Femur (tissue), 1 donor: ENCODE data around the gene MICB.

Experiments used
- DNase-seq: peaks from one replicate; pipeline ENCODE4 v3.0.0-alpha.2; 2017

MICB gene

GRCh38 chr6:31513456-31514165, 15.7 kb downstream of the MICB start:
- DNase-seq, result no peak

- DNase-seq, result no peak
Observed at GRCh38 chr6:31521835-31522234, 23.9 kb downstream of the MICB start.

- DNase-seq, result no peak
Observed at GRCh38 chr6:31525553-31525931, 27.6 kb downstream of the MICB start.

- DNase-seq, result no peak
Observed at GRCh38 chr6:31525932-31526591, 28.1 kb downstream of the MICB start.

- DNase-seq, result no peak
Observed at GRCh38 chr6:31528307-31528777, 30.4 kb downstream of the MICB start.

GRCh38 chr6:31528821-31529328, 30.9 kb downstream of the MICB start, which contains the start of gene MCCD1:
Gene MCCD1 (plus strand): TSS chr6:31528962. CDS start chr6:31529015, 53 bp downstream.
- no peak for DNase-seq

GRCh38 chr6:31529329-31530150, 31.6 kb downstream of the MICB start:
- DNase-seq, result peak; percentile 46

- DNase-seq, result no peak
Observed at GRCh38 chr6:31530659-31531058, 32.7 kb downstream of the MICB start.

- no peak for DNase-seq
Observed at GRCh38 chr6:31531162-31531561, 33.2 kb downstream of the MICB start.

GRCh38 chr6:31531771-31532643, 34.1 kb downstream of the MICB start:
- no peak for DNase-seq

GRCh38 chr6:31532644-31533454, 34.9 kb downstream of the MICB start:
- no peak for DNase-seq

GRCh38 chr6:31533455-31533841, 35.5 kb downstream of the MICB start:
- no peak for DNase-seq

- no peak for DNase-seq
Observed at GRCh38 chr6:31534011-31534410, 36.1 kb downstream of the MICB start.

- no peak for DNase-seq
Observed at GRCh38 chr6:31534521-31535040, 36.6 kb downstream of the MICB start.

- DNase-seq, result no peak
Observed at GRCh38 chr6:31535538-31536324, 37.8 kb downstream of the MICB start.

GRCh38 chr6:31538805-31539400, 41.0 kb downstream of the MICB start:
- DNase-seq, result no peak

GRCh38 chr6:31540640-31541039, 42.7 kb downstream of the MICB start:
- DNase-seq, result no peak

GRCh38 chr6:31541059-31541657, 43.2 kb downstream of the MICB start:
- DNase-seq, result peak; percentile 61
